NT2/D1 (cell line): ENCODE measurements around the gene MAP3K8.

Experiments
- SUZ12 ChIP-seq: IDR thresholded peaks from 2 replicates; pipeline ENCODE4 v1.6.1; 2011; ENCODE audit not compliant: insufficient read length, insufficient read depth; ENCODE audit errors: extremely low read depth
- ZNF274 ChIP-seq: IDR thresholded peaks from 2 replicates; pipeline ENCODE4 v1.6.1; 2011; ENCODE audit warnings: mild to moderate bottlenecking, low read depth, low read length

GRCh38 chr10:30422151-30422695, 11.8 kb upstream of the MAP3K8 start:
- TF ChIP-seq ZNF274 = no peak
- TF ChIP-seq SUZ12 = no peak
